Stimulated activated naive CD4-positive, alpha-beta T cell treated with Interleukin-2 at 50 U/mL for 16 hours (primary cell): Measurements from ENCODE around the gene RNU7-1.
"Not testable (repeated sequence)": the region's sequence is repeated elsewhere in the genome, so short reads cannot be mapped to it uniquely, and the experiment has no call there.

ENCODE experiments used
- DNase-seq: peaks from one replicate; lab custom pipeline; 2025; lab: John Stamatoyannopoulos, UW

The RNU7-1 gene

DNA sequence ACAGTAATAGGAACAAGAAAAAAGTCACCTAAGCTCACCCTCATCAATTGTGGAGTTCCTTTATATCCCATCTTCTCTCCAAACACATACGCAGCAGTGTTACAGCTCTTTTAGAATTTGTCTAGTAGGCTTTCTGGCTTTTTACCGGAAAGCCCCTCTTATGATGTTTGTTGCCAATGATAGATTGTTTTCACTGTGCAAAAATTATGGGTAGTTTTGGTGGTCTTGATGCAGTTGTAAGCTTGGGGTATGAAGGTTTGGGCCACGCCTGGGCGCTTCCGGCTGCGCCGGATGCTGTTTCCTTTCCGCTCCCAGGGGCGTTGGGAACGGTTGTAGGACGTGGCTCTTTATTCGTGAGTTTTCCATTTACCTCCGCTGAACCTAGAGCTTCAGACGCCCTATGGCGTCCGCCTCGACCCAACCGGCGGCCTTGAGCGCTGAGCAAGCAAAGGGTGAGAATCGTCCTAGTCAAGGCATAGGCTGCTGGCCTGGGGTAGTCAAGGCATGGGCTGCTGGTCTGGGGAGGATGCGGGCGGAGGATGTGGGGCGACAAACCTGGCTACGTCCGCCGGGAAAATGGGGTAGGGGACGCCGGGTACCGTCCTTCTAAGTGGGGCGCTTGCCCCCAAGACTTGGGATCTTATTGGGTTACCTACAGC, at the start of gene RNU7-1, which contains the start of gene C12orf57:
TSS of gene RNU7-1 (plus strand) at position 95 of the 659 bp plus-strand sequence.
TSS of gene C12orf57 (plus strand) at position 301 of the 659 bp plus-strand sequence. CDS start at position 401, 100 bp downstream.
- peak; percentile 75 for DNase-seq

DNA sequence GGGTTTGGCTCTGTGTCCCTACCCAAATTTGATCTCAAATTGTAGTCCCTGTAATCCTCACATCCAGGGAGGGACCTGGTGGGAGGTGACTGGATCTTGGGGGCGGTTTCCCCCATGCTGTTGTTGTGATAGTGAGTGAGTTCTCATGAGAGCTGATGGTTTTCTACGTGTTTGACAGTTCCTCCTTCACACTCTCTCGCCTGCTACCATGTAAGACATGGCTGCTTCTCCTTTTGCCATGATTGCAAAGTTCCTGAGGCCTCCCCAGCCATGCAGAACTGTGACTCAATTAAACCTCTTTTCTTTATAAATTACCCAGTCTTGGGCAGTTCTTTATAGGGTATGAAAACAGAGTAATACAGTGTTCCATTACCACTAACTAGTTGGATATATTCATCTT, 49.3 kb upstream of the RNU7-1 start:
- DNase-seq, result no peak

DNA sequence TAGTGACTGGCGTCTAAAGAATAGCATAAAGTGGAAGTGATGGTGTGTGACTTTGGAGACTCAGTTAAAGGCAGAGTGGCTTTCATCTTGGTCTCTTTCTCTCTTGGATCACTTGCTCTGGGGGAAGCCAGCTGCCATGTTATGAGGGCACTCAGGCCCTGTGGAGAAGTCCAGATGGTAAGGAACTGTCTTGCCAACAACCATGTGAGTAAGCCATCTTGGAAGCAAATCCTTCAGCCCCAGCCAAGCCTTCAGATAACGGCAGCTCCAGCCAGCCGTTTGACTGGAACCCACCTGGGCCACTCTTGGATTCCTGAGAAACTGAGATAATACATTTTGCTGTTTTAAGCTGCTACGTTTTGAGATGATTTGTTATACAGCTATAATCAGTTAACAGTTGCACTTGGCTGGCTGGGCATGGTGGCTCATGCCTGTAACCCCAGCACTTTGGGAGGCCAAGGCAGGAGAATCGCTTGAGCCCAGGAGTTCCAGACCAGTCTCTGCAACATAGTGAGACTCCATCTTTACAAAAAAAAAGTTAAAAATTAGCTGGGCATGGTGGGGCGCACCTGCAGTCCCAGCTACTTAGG, 46.7 kb upstream of the RNU7-1 start:
- DNase-seq, result no peak

DNA sequence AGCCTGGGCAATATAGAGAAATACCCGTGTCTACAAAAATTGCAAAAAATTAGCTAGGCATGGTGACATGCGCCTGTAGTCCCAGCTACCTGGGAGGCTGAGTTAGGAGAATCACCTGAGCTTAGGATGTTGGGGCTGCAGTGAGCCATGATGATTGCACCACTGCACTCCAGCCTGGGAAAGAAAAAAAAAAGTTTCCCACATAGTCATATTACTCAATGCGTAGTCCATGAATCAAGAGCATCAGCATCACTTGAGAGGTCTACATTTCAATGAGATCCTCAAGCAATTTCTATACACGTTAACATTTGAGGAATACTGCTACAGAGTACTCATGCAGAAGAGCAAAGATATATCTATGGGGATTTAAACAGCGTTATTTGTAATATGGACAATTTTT, 44.2 kb upstream of the RNU7-1 start:
- no peak for DNase-seq

DNA sequence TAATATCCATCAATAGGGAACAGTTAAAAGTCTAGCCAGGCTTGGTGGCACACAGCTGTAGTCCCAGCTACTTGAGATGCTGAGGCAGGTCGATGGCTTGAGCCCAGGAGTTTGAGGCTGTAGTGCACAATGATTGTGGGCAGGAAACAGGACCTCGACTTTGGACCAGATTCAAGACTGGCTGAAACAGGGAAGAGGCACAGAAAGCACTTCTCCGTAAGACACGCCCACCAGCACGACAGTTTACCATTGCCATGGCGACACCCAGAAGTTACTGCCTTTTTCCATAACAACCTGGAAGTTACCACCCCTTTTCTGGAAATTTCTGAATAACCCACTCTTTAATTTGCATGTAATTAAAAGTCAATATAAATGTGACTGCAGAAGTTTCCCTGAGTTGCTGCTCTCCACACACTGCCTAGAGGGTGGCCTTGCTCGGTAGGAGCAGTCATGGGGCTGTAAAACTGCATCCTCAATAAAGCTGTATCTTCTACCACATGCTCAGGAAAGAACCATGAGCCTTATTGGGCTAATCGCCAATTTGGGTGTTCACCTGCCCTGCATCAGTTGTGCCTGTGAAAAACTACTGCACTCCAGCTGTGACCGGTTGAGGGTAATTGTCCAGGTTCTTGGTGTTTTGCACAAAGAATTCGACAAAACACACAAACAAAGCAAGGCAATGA, 43.6 kb upstream of the RNU7-1 start:
- peak; percentile 22 for DNase-seq

DNA sequence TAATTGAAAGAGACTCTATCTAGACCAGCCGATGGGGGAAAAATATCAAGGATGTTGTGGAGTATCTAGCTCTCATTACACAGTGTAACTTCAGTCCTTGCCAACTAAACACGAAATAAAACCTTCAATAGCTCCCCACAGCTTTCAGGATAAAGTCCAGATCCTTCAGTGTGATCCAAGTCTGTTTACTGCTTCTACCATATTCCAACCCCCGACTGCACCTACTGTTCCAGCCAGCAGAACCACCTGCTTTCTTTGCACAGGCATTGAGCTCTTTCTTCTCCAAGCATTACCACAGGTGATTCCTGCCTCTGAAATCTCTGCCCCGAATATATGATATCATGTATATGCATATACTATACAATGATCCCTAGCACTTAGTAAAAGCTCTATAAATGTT, 41.2 kb upstream of the RNU7-1 start:
- no peak for DNase-seq

DNA sequence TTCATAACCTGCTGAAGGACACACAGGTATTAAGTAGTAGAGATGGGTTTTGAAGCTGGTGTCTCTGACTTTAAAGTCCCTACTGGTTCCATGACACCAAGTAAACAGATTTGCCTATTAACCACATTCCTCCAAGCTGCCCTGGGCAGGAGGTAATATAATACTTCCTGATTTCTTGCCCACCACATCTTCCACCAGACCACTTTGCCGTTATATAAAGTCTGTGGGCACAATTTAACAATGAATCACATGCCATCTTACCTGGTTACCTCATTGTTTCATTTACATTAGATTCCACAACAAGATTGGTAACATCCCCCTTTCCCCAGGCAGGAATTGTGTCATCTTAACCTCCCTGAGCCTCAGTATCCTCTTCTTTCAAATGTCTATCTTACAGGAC, 39.9 kb upstream of the RNU7-1 start:
- no peak for DNase-seq

DNA sequence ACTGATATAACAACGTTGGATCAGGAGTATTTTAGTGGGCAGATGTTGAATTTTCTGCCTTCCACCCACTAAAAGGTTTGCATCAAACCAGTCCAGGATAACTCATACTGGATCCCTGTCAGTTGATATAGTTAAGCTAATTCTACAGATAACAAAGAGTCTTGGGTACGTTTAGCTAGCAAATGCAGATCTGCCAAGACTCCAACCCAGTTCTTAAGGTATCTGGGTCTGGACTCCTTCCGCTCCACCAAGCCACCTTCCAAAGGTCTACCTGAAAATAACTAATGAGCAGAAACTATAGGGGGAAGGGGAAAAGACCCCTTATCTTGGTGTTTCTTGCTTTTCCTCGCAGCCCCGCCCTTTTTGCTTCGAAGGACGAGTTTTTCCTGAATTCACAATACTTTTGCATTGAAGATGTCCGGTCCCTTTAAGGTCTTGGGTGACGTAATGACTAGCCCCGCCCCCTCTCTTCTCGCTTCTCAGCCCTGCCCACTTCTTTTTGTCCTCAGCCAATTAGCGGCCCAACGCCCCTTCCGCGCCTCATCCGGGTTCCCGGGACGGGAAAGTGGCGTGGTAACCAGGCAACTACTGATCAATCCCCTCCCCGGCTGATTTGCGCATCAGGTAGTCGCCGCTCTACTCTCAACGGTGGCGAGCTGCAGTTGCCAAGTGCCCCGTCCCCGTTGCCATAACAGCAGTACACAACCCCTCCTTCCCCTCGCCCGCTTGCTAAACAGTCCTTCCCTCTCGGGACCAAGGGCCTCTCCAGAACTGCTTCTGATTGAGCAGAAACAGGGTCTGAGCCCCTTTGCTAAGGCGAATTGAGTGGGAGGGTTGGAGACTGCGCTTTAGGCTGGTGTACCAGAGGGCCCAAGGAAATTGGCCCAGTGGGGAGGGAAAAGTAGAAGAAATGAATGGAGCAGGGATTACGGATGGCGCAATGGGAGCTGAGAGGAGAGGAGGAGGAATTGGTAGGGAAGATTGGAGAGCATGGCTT, 39.0 kb upstream of the RNU7-1 start, which contains the start of gene LRRC23:
TSS of gene LRRC23 (plus strand) at position 543 of the 997 bp plus-strand sequence. CDS start 812 bp downstream, outside the sequence.
- peak; percentile 97 for DNase-seq

DNA sequence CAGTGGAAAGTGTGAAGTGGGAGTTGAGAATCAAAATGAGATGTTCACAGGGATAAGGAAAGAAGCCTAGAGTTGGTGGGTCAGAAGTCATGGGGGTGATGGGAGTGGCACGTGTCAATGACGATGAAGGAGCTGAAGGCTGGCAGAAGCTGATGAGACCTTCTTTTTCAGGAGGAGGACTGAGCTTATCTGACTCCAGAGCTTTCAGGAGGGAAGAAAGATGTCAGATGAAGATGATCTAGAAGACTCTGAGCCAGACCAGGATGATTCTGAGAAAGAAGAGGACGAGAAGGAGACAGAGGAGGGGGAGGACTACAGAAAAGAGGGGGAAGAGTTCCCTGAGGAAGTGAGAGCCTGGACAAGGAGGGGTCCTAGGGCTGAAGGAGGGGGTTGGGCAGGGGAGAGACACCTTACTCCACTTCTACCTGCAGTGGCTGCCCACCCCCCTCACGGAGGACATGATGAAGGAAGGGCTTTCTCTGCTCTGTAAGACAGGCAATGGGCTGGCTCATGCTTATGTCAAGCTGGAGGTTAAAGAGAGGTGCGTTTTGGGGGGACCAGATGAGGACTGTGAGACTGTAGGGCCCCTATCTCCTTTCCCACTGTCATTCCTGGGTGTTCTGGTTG, 38.1 kb upstream of the RNU7-1 start:
- no peak for DNase-seq

DNA sequence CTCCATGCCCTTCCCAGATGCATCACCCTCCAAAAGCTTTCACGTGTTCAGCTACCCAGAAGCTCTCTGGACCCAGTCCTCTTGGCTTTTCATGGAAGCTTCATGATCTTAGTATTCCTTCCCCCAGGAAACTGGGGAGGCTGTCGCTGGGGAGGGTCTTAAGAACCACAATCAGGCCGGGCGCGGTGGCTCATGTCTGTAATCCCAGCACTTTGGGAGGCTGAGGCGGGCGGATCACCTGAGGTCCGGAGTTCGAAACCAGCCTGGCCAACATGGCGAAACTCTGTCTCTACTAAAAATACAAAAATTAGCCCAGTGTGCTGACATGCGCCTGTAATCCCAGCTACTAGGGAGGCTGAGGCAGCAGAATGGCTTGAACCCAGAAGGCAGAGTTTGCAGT, 35.5 kb upstream of the RNU7-1 start:
- DNase-seq, result not testable (repeated sequence)

DNA sequence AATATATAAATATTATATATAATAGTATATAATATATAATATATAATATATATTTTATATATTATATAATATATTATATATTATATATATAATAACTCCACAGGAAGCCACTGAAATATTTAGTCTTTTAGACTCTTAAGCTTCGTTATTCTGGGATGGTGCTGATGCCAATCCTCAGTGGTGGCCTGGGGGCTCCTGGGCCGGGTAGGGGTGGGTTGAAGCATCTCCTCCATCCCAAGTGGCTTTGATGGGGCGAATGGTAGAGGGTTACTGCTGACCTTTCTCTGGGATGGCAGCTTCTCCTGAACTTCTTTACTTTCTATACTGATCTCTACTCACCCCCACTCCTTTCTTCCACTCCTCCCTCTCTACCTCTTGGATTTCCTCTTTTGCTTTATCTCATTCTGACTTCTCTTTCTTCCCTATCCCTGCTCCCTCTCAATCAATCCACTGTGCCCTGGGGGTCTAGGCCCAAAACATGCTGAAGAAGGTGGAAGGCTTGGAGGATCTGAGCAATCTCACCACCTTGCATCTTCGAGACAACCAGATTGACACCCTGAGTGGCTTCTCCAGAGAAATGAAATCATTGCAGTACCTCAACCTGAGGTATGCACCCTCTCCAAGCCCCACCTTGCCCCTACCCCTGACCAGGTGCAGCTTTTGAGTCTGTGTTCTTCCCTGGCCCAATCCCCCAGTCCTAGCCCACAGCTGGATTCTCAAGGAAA, 34.0 kb upstream of the RNU7-1 start:
- DNase-seq, result no peak

DNA sequence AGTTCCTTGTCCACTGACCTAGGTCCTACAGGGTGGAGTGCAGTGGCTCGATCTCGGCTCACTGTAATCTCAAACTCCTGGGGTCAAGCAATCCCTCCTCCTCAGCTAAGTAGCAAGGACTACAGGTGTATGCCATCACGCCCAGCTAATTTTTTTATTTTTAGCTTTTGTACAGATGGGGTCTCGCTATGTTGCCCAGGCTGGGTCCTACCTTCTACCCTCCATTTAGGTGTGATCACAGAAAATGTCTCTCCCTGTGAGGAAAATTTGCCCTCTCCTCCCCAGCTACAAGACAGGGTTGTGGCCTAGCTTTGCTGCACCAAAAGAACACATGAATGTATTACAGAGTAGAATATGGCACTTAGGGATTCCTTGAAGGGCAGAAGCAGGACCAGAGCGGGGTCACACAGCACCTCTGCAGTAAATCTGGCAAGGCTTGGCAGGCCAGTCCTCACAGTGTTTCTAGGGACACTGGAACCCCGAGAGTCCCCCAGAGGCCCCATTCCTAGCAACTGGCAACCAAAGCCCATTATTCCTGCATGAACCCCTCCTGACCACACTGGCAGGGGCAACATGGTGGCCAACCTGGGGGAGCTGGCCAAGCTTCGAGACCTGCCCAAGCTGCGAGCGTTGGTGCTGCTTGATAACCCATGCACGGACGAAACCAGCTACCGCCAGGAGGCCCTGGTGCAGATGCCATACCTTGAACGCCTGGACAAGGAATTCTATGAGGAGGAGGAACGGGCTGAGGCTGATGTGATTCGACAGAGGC, 31.3 kb upstream of the RNU7-1 start:
- no peak for DNase-seq

DNA sequence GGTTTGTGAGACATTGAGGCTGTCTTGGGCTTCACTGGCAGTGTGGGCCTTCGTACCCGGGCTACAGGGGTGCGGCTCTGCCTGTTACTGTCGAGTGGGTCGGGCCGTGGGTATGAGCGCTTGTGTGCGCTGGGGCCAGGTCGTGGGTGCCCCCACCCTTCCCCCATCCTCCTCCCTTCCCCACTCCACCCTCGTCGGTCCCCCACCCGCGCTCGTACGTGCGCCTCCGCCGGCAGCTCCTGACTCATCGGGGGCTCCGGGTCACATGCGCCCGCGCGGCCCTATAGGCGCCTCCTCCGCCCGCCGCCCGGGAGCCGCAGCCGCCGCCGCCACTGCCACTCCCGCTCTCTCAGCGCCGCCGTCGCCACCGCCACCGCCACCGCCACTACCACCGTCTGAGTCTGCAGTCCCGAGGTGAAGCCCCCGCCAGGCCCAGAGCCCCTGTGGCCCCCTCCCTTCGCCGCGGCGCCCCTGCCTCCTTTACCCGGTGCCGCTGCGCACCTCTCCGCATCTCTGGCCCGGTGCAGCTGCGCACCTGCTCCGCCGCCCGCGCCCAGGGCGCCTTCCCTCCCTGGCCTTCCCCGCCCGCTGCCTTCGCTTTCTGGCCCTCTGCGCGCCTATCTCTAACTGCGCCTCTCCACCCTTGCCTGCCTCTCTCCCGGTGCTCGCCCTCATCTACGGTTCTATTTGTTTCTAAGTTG, 29.2 kb upstream of the RNU7-1 start, which contains the start of gene ENO2:
TSS of gene ENO2 (plus strand) at position 335 of the 701 bp plus-strand sequence. CDS start 1,253 bp downstream, outside the sequence.
- peak; percentile 81 for DNase-seq

DNA sequence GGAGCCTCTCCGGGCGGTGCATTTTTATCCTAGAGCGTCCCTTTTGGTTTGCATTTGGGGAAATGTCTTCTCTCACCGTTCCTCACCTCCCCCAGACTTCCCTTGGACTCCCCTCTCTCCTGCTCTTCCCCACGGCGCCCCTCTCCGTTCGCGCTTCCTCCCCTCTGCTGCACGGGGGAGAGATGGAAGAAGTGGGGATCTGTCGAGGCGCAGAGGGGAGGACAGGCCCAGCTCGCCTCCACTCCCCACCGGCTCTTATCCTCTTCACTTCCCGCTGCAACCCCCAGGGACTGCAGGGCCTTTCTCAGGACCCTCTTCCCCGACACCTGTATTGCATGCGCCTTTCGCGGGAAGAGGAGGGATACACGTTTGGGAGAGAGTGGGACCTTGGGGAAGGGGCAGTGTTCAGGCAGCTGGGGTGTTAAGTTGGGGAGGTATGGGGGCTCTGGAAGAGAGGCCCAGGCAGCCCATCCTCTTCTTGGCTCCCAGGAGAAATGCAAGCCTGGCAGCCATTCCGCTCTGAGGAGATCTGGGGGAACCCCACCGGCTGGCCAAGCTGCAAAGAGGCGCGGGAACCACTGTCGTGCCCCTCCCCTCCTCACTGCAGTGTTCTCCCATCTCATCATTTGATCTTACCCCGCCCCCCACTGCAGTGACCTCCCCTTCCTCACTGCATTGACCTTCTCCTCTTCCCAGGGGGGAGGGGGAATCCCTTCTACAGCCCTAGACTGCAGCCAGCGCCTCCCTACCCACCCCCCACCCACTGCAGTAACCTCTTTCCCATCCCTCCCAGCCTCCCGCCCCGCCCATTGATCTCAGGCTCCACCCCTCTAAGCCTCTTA, 28.4 kb upstream of the RNU7-1 start:
- DNase-seq, result no peak

DNA sequence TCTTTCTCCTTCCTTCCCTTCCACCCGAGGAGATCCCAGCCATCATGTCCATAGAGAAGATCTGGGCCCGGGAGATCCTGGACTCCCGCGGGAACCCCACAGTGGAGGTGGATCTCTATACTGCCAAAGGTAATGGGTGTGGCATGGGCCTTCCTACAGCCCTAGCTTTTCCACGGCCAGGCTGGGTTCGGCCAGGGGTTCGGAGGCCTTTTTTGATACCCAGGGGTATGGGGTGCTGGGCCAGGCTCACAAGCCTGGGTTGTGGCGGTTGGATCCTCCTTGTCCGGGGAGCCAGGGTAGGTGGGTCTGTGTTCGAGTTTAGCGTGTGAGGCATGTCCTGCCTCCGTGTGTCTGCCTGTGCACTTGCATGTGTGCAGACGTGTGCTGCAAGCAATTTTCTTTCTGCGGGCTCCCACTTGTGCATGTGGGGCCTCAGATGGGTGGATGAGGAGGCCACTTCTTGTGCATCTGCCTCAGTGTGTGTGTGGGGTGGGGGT, 27.8 kb upstream of the RNU7-1 start:
- no peak for DNase-seq

DNA sequence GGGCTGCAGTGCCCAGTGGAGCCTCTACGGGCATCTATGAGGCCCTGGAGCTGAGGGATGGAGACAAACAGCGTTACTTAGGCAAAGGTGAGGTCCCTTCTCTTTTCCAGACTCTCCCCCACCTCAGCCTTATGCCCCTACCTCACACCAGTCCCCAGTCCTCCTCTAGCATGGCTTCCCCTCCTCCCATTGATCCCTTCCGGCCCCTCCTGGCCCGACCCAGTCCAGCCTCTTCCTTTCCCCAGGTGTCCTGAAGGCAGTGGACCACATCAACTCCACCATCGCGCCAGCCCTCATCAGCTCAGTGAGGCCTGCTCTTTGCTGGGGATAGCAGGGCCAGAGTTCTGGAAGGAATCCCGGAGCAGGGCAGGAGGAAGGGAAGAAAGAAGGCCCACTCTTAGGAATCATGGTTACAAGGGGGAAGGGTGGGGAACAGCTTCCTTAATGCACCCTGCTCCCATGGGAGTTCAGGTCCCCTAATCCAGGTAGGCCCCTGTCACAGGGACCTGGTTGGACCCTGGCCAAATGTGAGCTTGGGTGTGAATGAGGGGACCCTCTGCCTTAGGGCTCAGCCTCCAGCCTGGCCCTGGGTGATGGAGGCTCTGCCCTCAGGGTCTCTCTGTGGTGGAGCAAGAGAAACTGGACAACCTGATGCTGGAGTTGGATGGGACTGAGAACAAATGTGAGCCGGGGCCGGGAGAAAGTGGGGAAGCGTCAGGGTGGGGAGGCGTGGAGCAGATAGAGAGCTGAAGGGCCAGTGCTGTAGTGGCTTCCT, 27.0 kb upstream of the RNU7-1 start:
- no peak for DNase-seq
